Common myeloid progenitor, CD34-positive (primary cell): ENCODE measurements around the gene C1D.

Experiments used
- CTCF ChIA-PET: fragments of 350-600 bp; sonication (Branson Sonifier 250); formaldehyde crosslinking; loops from one replicate; lab custom pipeline; 2021; ENCODE audit warnings: antibody characterized with exemption; lab: Charles Lee
- POLR2A ChIA-PET: fragments of 350-600 bp; sonication (Branson Sonifier 250); formaldehyde crosslinking; loops from one replicate; lab custom pipeline; 2021; ENCODE audit warnings: antibody characterized with exemption; lab: Charles Lee
- DNase-seq, 3 donors: peaks; one replicate each; pipeline versions ENCODE4 v3.0.0 to v3.0.0-alpha.2; 2013
- H3K27ac ChIP-seq, 2 experiments: 1 replicate in 1 of 2; 2 replicates in 1 of 2; pipeline ENCODE4 v1.7.0; 2013; ENCODE audit warnings: inconsistent platforms in 2 of 2, low read length in 2 of 2, mild to moderate bottlenecking in 2 of 2, low read depth in 1 of 2, moderate library complexity in 1 of 2; ENCODE audit not compliant: severe bottlenecking in 2 of 2, insufficient read depth in 1 of 2, poor library complexity in 1 of 2
- H3K27me3 ChIP-seq, 5 experiments: replicated peaks in 2 of 5; 1 replicate in 3 of 5; 2 replicates in 2 of 5; pipeline versions ENCODE4 v1.6.1 to v1.7.0; 2013; ENCODE audit warnings: low read length in 4 of 5, mild to moderate bottlenecking in 2 of 5, moderate library complexity in 2 of 5, inconsistent platforms in 1 of 5; ENCODE audit not compliant: insufficient read depth in 5 of 5, control insufficient read depth in 4 of 5
- H3K36me3 ChIP-seq, 4 experiments: 1 replicate in 2 of 4; 2 replicates in 2 of 4; pipeline versions ENCODE4 v1.6.1 to v1.7.0; 2013; ENCODE audit warnings: low read length in 3 of 4, control low read depth in 1 of 4, mild to moderate bottlenecking in 1 of 4; ENCODE audit not compliant: control insufficient read depth in 4 of 4, insufficient read depth in 4 of 4
- H3K4me1 ChIP-seq, 4 experiments: 1 replicate in 3 of 4; 2 replicates in 1 of 4; pipeline versions ENCODE4 v1.6.1 to v1.7.1; 2013; ENCODE audit warnings: low read length in 3 of 4, mild to moderate bottlenecking in 3 of 4, control low read depth in 1 of 4, inconsistent platforms in 1 of 4, moderate library complexity in 1 of 4; ENCODE audit not compliant: control insufficient read depth in 4 of 4, insufficient read depth in 4 of 4; ENCODE audit errors: control extremely low read depth in 1 of 4
- H3K4me3 ChIP-seq, 7 experiments: 1 replicate in 4 of 7; 2 replicates in 3 of 7; pipeline versions ENCODE4 v1.5.1 to v1.7.0; 2013; ENCODE audit warnings: mild to moderate bottlenecking in 7 of 7, low read length in 6 of 7, moderate library complexity in 6 of 7, inconsistent platforms in 2 of 7, low read depth in 2 of 7, control low read depth in 1 of 7; ENCODE audit not compliant: insufficient read depth in 4 of 7, control insufficient read depth in 1 of 7; ENCODE audit errors: extremely low read depth in 1 of 7
- H3K9me3 ChIP-seq, 5 experiments: 1 replicate in 4 of 5; 2 replicates in 1 of 5; pipeline versions ENCODE4 v1.6.1 to v1.7.1; 2013; ENCODE audit warnings: low read length in 4 of 5, mild to moderate bottlenecking in 2 of 5, inconsistent platforms in 1 of 5, low read depth in 1 of 5, moderate library complexity in 1 of 5; ENCODE audit not compliant: control insufficient read depth in 4 of 5, insufficient read depth in 2 of 5; ENCODE audit errors: control extremely low read depth in 1 of 5
- whole genome bisulfite sequencing: methylation state at CpG from one replicate; pipeline ENCODE4 v1.1.5; 2013; ENCODE audit not compliant: insufficient coverage; 5-methylcytosine and 5-hydroxymethylcytosine counted together

The C1D gene

GRCh38 chr2:68032702-68033101, 30.1 kb downstream of the C1D start:
- POLR2A ChIA-PET = no interaction called here

GRCh38 chr2:68031542-68032160, 31.2 kb downstream of the C1D start:
- H3K9me3 ChIP-seq = no peaks in the 10 kb centered on the region
- H3K27ac ChIP-seq = no peak overlapping the region
- no peaks in the 10 kb centered on the region for H3K36me3 ChIP-seq
- CTCF ChIA-PET = interaction anchor here (0.7 to 4.8 kb wide), 8 partner anchors 8 to 299 kb away, joined by 3 to 53 read pairs (median 4); partner anchors contain the start of gene C1D
- H3K4me1 ChIP-seq = no peaks in the 10 kb centered on the region
- H3K27me3 ChIP-seq = peaks cover 0 to 13% (median 5%) of the 10 kb centered on the region in 5 experiments
- H3K4me3 ChIP-seq = no peak overlapping the region
- peak; percentile 48 to 77 (median 69) for DNase-seq
- POLR2A ChIA-PET = no interaction called here
- no CpG with 5 or more reads among the region's 2 CpGs for WGBS

More at GRCh38 chr2:68032702-68033101, 30.1 kb downstream of the C1D start:
- no peak for DNase-seq
- H3K27ac ChIP-seq = no peak overlapping the region
- CTCF ChIA-PET = interaction anchor here (1.3 to 4.8 kb wide), 5 partner anchors 21 to 300 kb away, joined by 3 to 53 read pairs (median 6); partner anchors contain the start of gene C1D
- H3K4me3 ChIP-seq = no peak overlapping the region
- WGBS = 98% methylated on average over 5 of the region's 6 CpGs
- no peaks in the 10 kb centered on the region for H3K36me3 ChIP-seq
- peaks cover 0 to 10% (median 4%) of the 10 kb centered on the region in 5 experiments for H3K27me3 ChIP-seq
- no peaks in the 10 kb centered on the region for H3K9me3 ChIP-seq
- H3K4me1 ChIP-seq = no peaks in the 10 kb centered on the region

GRCh38 chr2:68031043-68031442, 31.8 kb downstream of the C1D start:
- ChIA-PET POLR2A (no interaction called here), CTCF (interaction anchor here (0.7 to 4.8 kb wide), 7 partner anchors 9 to 298 kb away, joined by 3 to 53 read pairs (median 4); partner anchors contain the start of gene C1D)
- Histone ChIP-seq H3K9me3 (no peaks in the 10 kb centered on the region), H3K27me3 (peaks cover 0 to 15% (median 5%) of the 10 kb centered on the region in 5 experiments), H3K36me3 (no peaks in the 10 kb centered on the region), H3K27ac (no peak overlapping the region), H3K4me1 (no peaks in the 10 kb centered on the region), H3K4me3 (no peak overlapping the region)
- DNase-seq = no peak

GRCh38 chr2:68030529-68030928, 32.3 kb downstream of the C1D start:
- DNase-seq = no peak
- Histone ChIP-seq H3K4me3 (no peak overlapping the region), H3K27ac (no peak overlapping the region), H3K9me3 (no peaks in the 10 kb centered on the region), H3K27me3 (peaks cover 0 to 18% (median 5%) of the 10 kb centered on the region in 5 experiments), H3K36me3 (no peaks in the 10 kb centered on the region), H3K4me1 (no peaks in the 10 kb centered on the region)
- ChIA-PET CTCF (interaction anchor here (1.4 to 4.8 kb wide), 6 partner anchors 12 to 297 kb away, joined by 3 to 53 read pairs (median 5); partner anchors contain the start of gene C1D), POLR2A (no interaction called here)
- WGBS = no CpG with 5 or more reads among the region's 5 CpGs

GRCh38 chr2:68027959-68028358, 34.8 kb downstream of the C1D start:
- Histone ChIP-seq H3K4me3 (no peak overlapping the region), H3K9me3 (no peaks in the 10 kb centered on the region), H3K4me1 (no peaks in the 10 kb centered on the region), H3K27me3 (peaks cover 0 to 38% (median 5%) of the 10 kb centered on the region in 5 experiments), H3K36me3 (no peaks in the 10 kb centered on the region), H3K27ac (no peak overlapping the region)
- ChIA-PET POLR2A (no interaction called here), CTCF (interaction anchor here (4.0 kb wide), 1 partner anchor 294 kb away, joined by 25 read pairs; no protein-coding TSS in a partner anchor)
- no peak for DNase-seq

- ChIA-PET POLR2A (no interaction called here), CTCF (no interaction called here)
- Histone ChIP-seq H3K4me3 (no peak overlapping the region), H3K9me3 (peaks cover 0 to 1% (median 0%) of the 10 kb centered on the region in 5 experiments), H3K27ac (no peak overlapping the region), H3K4me1 (no peaks in the 10 kb centered on the region), H3K27me3 (peaks cover 0 to 46% (median 9%) of the 10 kb centered on the region in 5 experiments), H3K36me3 (no peaks in the 10 kb centered on the region)
- 98% methylated on average over 20 of the region's 22 CpGs for WGBS
- DNase-seq = no peak
Measured at GRCh38 chr2:68024450-68024849, 38.4 kb downstream of the C1D start.

GRCh38 chr2:68023904-68024303, 38.9 kb downstream of the C1D start:
- ChIA-PET POLR2A (no interaction called here), CTCF (no interaction called here)
- Histone ChIP-seq H3K9me3 (peaks cover 0 to 1% (median 0%) of the 10 kb centered on the region in 5 experiments), H3K27ac (no peak overlapping the region), H3K27me3 (peaks cover 0 to 47% (median 9%) of the 10 kb centered on the region in 5 experiments), H3K4me3 (no peak overlapping the region), H3K4me1 (no peaks in the 10 kb centered on the region), H3K36me3 (no peaks in the 10 kb centered on the region)
- over 99% methylated on average over 16 of the region's 16 CpGs for WGBS
- no peak for DNase-seq
